ENCODE results near the gene NDNF. TPM values are rescaled to one million over a fixed set of nuclear protein-coding genes. Genes with fewer than 3 reads are reported as not detected.

The NDNF gene
- total RNA-seq, 5 donors from 2014 or later (not counting 1 experiment from before 2014, with no cell fraction given) = 0.36 to 0.47 (median 0.41) TPM; not detected in 2

- no peaks in the 10 kb centered on the region for H3K36me3 ChIP-seq (ENCODE audit: control insufficient read depth in 2 of 2, extremely low read depth in 1 of 2, insufficient read depth in 1 of 2, low read length in 1 of 2)
- H3K27me3 ChIP-seq (replicated peaks in 1 of 2; ENCODE audit: control insufficient read depth in 2 of 2, extremely low read depth in 1 of 2, insufficient read depth in 2 of 2, low read length in 1 of 2) = peaks cover 0 to 6% of the 10 kb centered on the region in 2 experiments
- H3K36me3 Mint-ChIP-seq = no peaks in the 10 kb centered on the region
- ChIA-PET POLR2A (interaction anchor here in 1 of 2 donors (0.7 kb wide), 1 partner anchor 10 kb away, joined by 3 read pairs; no protein-coding TSS in a partner anchor), CTCF (interaction anchor here in 1 of 2 donors (0.6 kb wide), 1 partner anchor 97 kb away, joined by 3 read pairs; no protein-coding TSS in a partner anchor)
- H3K9me3 Mint-ChIP-seq = no peaks in the 10 kb centered on the region
- H3K27ac ChIP-seq (ENCODE audit: low read length) = no peak overlapping the region
- H3K27me3 Mint-ChIP-seq = peaks cover 7 to 27% of the 10 kb centered on the region in 2 donors
- no peak overlapping the region for H3K4me3 ChIP-seq (ENCODE audit: control insufficient read depth in 1 of 2, extremely low read depth in 1 of 2, low read length in 1 of 2)
- DNase-seq (no peak), ATAC-seq (replicated peaks in 1 of 4) (no peak)
- peaks cover 0 to 7% (median 6%) of the 10 kb centered on the region in 3 donors for H3K4me1 Mint-ChIP-seq
- H3K9me3 ChIP-seq = no peaks in the 10 kb centered on the region
- H3K4me3 Mint-ChIP-seq = no peak overlapping the region
- no peak overlapping the region for H3K27ac Mint-ChIP-seq
- peaks cover 0 to 5% of the 10 kb centered on the region in 2 experiments for H3K4me1 ChIP-seq (ENCODE audit: control insufficient read depth in 1 of 2, extremely low read depth in 1 of 2, insufficient read depth in 2 of 2, low read length in 2 of 2)
Observed at GRCh38 chr4:121054373-121054772, 18.0 kb downstream of the NDNF start.

GRCh38 chr4:121053601-121054143 lies 18.7 kb downstream of the NDNF start:
- no peak for DNase-seq
- H3K4me1 ChIP-seq (ENCODE audit: control insufficient read depth in 1 of 2, extremely low read depth in 1 of 2, insufficient read depth in 2 of 2, low read length in 2 of 2) = peaks cover 0 to 5% of the 10 kb centered on the region in 2 experiments
- no peak for ATAC-seq (replicated peaks in 1 of 4)
- Mint-ChIP-seq H3K4me3 (no peak overlapping the region), H3K27me3 (peaks cover 4 to 24% of the 10 kb centered on the region in 2 donors), H3K4me1 (peaks cover 0 to 7% (median 6%) of the 10 kb centered on the region in 3 donors), H3K36me3 (no peaks in the 10 kb centered on the region), H3K27ac (no peak overlapping the region), H3K9me3 (no peaks in the 10 kb centered on the region)
- H3K27ac ChIP-seq (ENCODE audit: low read length) = no peak overlapping the region
- H3K9me3 ChIP-seq = no peaks in the 10 kb centered on the region
- peaks cover 0 to 6% of the 10 kb centered on the region in 2 experiments for H3K27me3 ChIP-seq (replicated peaks in 1 of 2; ENCODE audit: control insufficient read depth in 2 of 2, extremely low read depth in 1 of 2, insufficient read depth in 2 of 2, low read length in 1 of 2)
- no CpG with 5 or more reads among the region's 3 CpGs for WGBS (ENCODE audit: insufficient coverage)
- no peaks in the 10 kb centered on the region for H3K36me3 ChIP-seq (ENCODE audit: control insufficient read depth in 2 of 2, extremely low read depth in 1 of 2, insufficient read depth in 1 of 2, low read length in 1 of 2)
- CTCF ChIA-PET = no interaction called here
- POLR2A ChIA-PET = interaction anchor here in 1 of 2 donors (0.7 kb wide), 1 partner anchor 11 kb away, joined by 3 read pairs; no protein-coding TSS in a partner anchor
- H3K4me3 ChIP-seq (ENCODE audit: control insufficient read depth in 1 of 2, extremely low read depth in 1 of 2, low read length in 1 of 2) = no peak overlapping the region

GRCh38 chr4:121050300-121050699 lies 22.0 kb downstream of the NDNF start:
- peak in 1 of 4 experiments; percentile 44 for ATAC-seq (replicated peaks in 1 of 4)
- POLR2A ChIA-PET = no interaction called here
- CTCF ChIA-PET = interaction anchor here (0.6 to 1.7 kb wide), 8 partner anchors 16 to 1308 kb away, joined by 3 to 7 read pairs (median 3); partner anchors contain the start of gene PRDM5 (in 1 of the 2)
- Histone ChIP-seq H3K27me3 (replicated peaks in 1 of 2; ENCODE audit: control insufficient read depth in 2 of 2, extremely low read depth in 1 of 2, insufficient read depth in 2 of 2, low read length in 1 of 2) (no peaks in the 10 kb centered on the region), H3K27ac (ENCODE audit: low read length) (no peak overlapping the region), H3K36me3 (ENCODE audit: control insufficient read depth in 2 of 2, extremely low read depth in 1 of 2, insufficient read depth in 1 of 2, low read length in 1 of 2) (no peaks in the 10 kb centered on the region), H3K9me3 (no peaks in the 10 kb centered on the region), H3K4me3 (ENCODE audit: control insufficient read depth in 1 of 2, extremely low read depth in 1 of 2, low read length in 1 of 2) (no peak overlapping the region), H3K4me1 (ENCODE audit: control insufficient read depth in 1 of 2, extremely low read depth in 1 of 2, insufficient read depth in 2 of 2, low read length in 2 of 2) (peaks cover 0 to 5% of the 10 kb centered on the region in 2 experiments)
- H3K36me3 Mint-ChIP-seq = no peaks in the 10 kb centered on the region
- H3K27ac Mint-ChIP-seq = no peak overlapping the region
- H3K4me1 Mint-ChIP-seq = peaks cover 0 to 7% (median 6%) of the 10 kb centered on the region in 3 donors
- peak in 2 of 35 experiments; percentile 5 to 34 for DNase-seq
- no peak overlapping the region for H3K4me3 Mint-ChIP-seq
- no peaks in the 10 kb centered on the region for H3K9me3 Mint-ChIP-seq
- peaks cover 0 to 3% of the 10 kb centered on the region in 2 donors for H3K27me3 Mint-ChIP-seq

GRCh38 chr4:121049072-121049599 lies 23.2 kb downstream of the NDNF start:
- no peak overlapping the region for H3K4me3 Mint-ChIP-seq
- Histone ChIP-seq H3K4me1 (ENCODE audit: control insufficient read depth in 1 of 2, extremely low read depth in 1 of 2, insufficient read depth in 2 of 2, low read length in 2 of 2) (peaks cover 0 to 5% of the 10 kb centered on the region in 2 experiments), H3K27me3 (replicated peaks in 1 of 2; ENCODE audit: control insufficient read depth in 2 of 2, extremely low read depth in 1 of 2, insufficient read depth in 2 of 2, low read length in 1 of 2) (no peaks in the 10 kb centered on the region), H3K36me3 (ENCODE audit: control insufficient read depth in 2 of 2, extremely low read depth in 1 of 2, insufficient read depth in 1 of 2, low read length in 1 of 2) (no peaks in the 10 kb centered on the region), H3K9me3 (no peaks in the 10 kb centered on the region), H3K27ac (ENCODE audit: low read length) (no peak overlapping the region), H3K4me3 (ENCODE audit: control insufficient read depth in 1 of 2, extremely low read depth in 1 of 2, low read length in 1 of 2) (no peak overlapping the region)
- H3K4me1 Mint-ChIP-seq = peaks cover 0 to 7% (median 6%) of the 10 kb centered on the region in 3 donors
- ATAC-seq (replicated peaks in 1 of 4) (no peak), DNase-seq (no peak)
- H3K36me3 Mint-ChIP-seq = no peaks in the 10 kb centered on the region
- H3K27ac Mint-ChIP-seq = no peak overlapping the region
- ChIA-PET POLR2A (no interaction called here), CTCF (interaction anchor here (0.6 to 1.7 kb wide), 5 partner anchors 15 to 129 kb away, joined by 3 to 7 read pairs (median 3); no protein-coding TSS in a partner anchor)
- WGBS (ENCODE audit: insufficient coverage) = no CpG with 5 or more reads among the region's 3 CpGs
- H3K9me3 Mint-ChIP-seq = no peaks in the 10 kb centered on the region
- peaks cover 0 to 4% of the 10 kb centered on the region in 2 donors for H3K27me3 Mint-ChIP-seq

- H3K27ac Mint-ChIP-seq = no peak overlapping the region
- POLR2A ChIA-PET = no interaction called here
Observed at GRCh38 chr4:121048165-121048564, 24.2 kb downstream of the NDNF start.

GRCh38 chr4:121041307-121042090 lies 30.8 kb downstream of the NDNF start:
- Mint-ChIP-seq H3K9me3 (no peaks in the 10 kb centered on the region), H3K36me3 (no peaks in the 10 kb centered on the region), H3K27ac (peak overlapping the region; percentile 29 to 49), H3K4me3 (peak overlapping the region in 1 of 3 donors; percentile 20), H3K4me1 (peaks cover 12 to 22% (median 20%) of the 10 kb centered on the region in 3 donors), H3K27me3 (peaks cover 0 to 5% of the 10 kb centered on the region in 2 donors)
- Histone ChIP-seq H3K4me3 (ENCODE audit: control insufficient read depth in 1 of 2, extremely low read depth in 1 of 2, low read length in 1 of 2) (no peak overlapping the region), H3K27ac (ENCODE audit: low read length) (no peak overlapping the region), H3K27me3 (replicated peaks in 1 of 2; ENCODE audit: control insufficient read depth in 2 of 2, extremely low read depth in 1 of 2, insufficient read depth in 2 of 2, low read length in 1 of 2) (no peaks in the 10 kb centered on the region), H3K9me3 (no peaks in the 10 kb centered on the region), H3K4me1 (ENCODE audit: control insufficient read depth in 1 of 2, extremely low read depth in 1 of 2, insufficient read depth in 2 of 2, low read length in 2 of 2) (peaks cover 6 to 16% of the 10 kb centered on the region in 2 experiments), H3K36me3 (ENCODE audit: control insufficient read depth in 2 of 2, extremely low read depth in 1 of 2, insufficient read depth in 1 of 2, low read length in 1 of 2) (no peaks in the 10 kb centered on the region)
- peak; percentile 94 to 100 (median 100) for ATAC-seq (replicated peaks in 1 of 4)
- DNase-seq = peak in 12 of 35 experiments; percentile 0 to 39 (median 8)
- ChIA-PET CTCF (interaction anchor here in 1 of 2 donors (0.7 kb wide), 1 partner anchor 10 kb away, joined by 3 read pairs; no protein-coding TSS in a partner anchor), POLR2A (no interaction called here)
- WGBS (ENCODE audit: insufficient coverage) = 67% methylated on average over 1 of the region's 8 CpGs

More at GRCh38 chr4:121048165-121048564, 24.2 kb downstream of the NDNF start:
- no peaks in the 10 kb centered on the region for H3K9me3 ChIP-seq
- H3K27me3 ChIP-seq (replicated peaks in 1 of 2; ENCODE audit: control insufficient read depth in 2 of 2, extremely low read depth in 1 of 2, insufficient read depth in 2 of 2, low read length in 1 of 2) = no peaks in the 10 kb centered on the region
- CTCF ChIA-PET = interaction anchor here in 1 of 2 donors (0.6 kb wide), 1 partner anchor 24 kb away, joined by 3 read pairs; no protein-coding TSS in a partner anchor
- no peak overlapping the region for H3K4me3 ChIP-seq (ENCODE audit: control insufficient read depth in 1 of 2, extremely low read depth in 1 of 2, low read length in 1 of 2)
- H3K27ac ChIP-seq (ENCODE audit: low read length) = no peak overlapping the region
- WGBS (ENCODE audit: insufficient coverage) = 79% methylated on average over 3 of the region's 6 CpGs
- H3K4me1 Mint-ChIP-seq = peaks cover 0 to 2% (median 0%) of the 10 kb centered on the region in 3 donors
- no peak overlapping the region for H3K4me3 Mint-ChIP-seq
- peaks cover 0 to 4% of the 10 kb centered on the region in 2 donors for H3K27me3 Mint-ChIP-seq
- no peak for DNase-seq
- H3K36me3 ChIP-seq (ENCODE audit: control insufficient read depth in 2 of 2, extremely low read depth in 1 of 2, insufficient read depth in 1 of 2, low read length in 1 of 2) = no peaks in the 10 kb centered on the region
- no peak for ATAC-seq (replicated peaks in 1 of 4)
- H3K9me3 Mint-ChIP-seq = no peaks in the 10 kb centered on the region
- peaks cover 0 to 5% of the 10 kb centered on the region in 2 experiments for H3K4me1 ChIP-seq (ENCODE audit: control insufficient read depth in 1 of 2, extremely low read depth in 1 of 2, insufficient read depth in 2 of 2, low read length in 2 of 2)
- H3K36me3 Mint-ChIP-seq = no peaks in the 10 kb centered on the region

Data from T-cell (primary cell).